Stimulated activated CD4-positive, alpha-beta T cell treated with anti-CD3 and anti-CD28 coated beads, TNF-alpha, amount 100 ng/mL, for 4 hours (primary cell): ENCODE measurements around the gene RFPL4A.

Source experiments
- DNase-seq, 3 experiments: peaks; one replicate each; pipeline ENCODE4 v3.0.0-alpha.2; 2020; ENCODE audit warnings: low read depth in 3 of 3

RFPL4A gene

DNA sequence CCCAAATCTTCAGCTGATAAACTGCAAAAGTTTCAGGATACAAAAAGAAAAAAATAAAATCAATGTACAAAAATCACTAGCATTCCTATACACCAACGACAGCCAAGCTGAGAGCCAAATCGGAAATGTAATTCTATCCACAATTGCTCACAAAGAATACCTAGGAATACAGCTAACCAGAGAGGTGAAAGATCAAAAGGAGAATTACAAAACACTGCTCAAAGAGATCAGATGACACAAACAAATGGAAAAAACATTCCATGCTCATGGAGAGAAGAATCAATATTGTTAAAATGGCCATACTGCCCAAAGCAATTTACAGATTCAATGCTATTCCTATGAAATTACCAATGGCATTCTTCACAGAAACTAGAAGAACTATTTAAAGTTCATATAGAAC is 43.4 kb downstream of the RFPL4A start:
- DNase-seq: no peak

DNA sequence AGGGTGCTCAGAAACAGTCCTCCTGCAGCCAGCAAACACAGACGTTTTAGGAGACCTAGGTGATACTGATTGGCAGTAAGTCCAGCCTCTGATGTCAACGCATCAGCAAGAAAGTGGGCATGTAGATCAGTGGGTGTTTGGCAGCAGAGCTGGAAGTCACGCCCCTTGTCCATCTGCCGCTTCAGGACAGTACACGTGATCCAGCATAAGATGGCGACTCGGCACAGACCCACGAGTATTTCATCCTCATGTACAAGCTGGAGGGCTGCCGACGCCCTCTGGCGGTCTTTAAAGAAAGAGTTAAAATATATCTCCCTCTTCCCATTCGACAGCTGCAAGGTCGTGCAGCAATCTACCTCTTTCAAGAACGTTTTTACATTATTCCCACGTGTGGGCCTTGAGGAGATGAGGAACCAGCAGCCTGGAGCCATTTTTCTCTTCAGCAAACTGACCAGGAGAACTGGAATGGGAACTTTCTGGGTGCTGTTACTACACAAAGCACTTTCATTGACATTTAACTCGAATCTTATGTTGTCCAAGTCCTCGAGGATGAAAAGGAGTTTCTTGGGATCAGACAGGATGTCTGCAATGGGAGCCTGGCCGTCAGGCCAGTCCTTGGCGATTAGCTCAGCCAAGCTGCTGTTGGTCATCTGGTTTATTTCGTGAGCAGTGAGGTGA is 50.6 kb downstream of the RFPL4A start:
- DNase-seq: no peak

DNA sequence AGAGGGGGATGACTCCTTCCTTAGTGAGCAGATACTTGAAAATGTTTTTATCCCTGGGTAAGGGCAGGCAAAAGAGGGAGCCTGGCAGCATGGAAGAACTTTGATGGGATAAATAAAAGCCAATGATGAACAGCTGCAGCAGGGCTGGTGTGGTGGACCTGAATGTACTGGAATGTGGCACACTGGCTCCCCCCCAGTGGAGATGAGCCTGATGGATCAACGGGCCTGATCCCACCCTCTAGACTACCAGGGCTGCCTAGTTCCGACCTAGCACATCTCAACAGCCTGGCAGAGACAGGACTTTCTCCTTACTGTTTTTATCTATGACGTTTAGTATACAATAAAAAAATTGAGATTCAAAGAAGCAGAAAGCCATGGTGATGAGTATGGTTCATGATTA is 52.4 kb downstream of the RFPL4A start:
- DNase-seq: no peak

DNA sequence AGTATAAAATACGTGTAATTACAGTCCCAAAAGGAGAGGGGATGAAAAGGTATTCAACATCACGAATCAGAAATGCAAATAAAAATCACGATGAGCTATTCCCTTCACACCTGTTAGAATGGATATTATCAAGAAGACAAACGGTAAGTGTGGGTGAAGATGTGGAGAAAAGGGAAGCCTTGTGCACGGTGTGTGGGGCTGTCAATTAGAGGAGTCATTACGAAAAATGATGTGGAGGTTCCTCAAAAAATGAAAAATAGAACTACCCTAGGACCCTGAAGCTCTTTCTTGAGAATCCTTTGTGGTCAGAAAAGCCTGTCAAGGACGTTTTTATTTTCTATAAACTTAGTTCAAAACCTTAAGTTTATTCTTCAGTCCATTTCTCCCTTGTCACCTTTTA is 53.6 kb downstream of the RFPL4A start:
- no peak for DNase-seq
